A673 (cell line): ENCODE measurements around the gene ARFGEF2. TPM values are rescaled to one million over a fixed set of nuclear protein-coding genes. Genes with fewer than 3 reads are reported as not detected.

ENCODE experiments used
- BruUV-seq: library from RNA; stranded (reverse); fragments of 400-500 nt; replicated peaks from 2 replicates; lab custom pipeline; 2021; lab: Mats Ljungman, UMichigan
- CTCF ChIA-PET: fragments of 300-600 bp; sonication (Branson Sonifier 250); formaldehyde crosslinking; loops from one replicate; lab custom pipeline; 2022; ENCODE audit warnings: antibody characterized with exemption; lab: Charles Lee
- POLR2A ChIA-PET: fragments of 300-600 bp; sonication (Branson Sonifier 250); formaldehyde crosslinking; loops from one replicate; lab custom pipeline; 2022; ENCODE audit warnings: antibody characterized with exemption; ENCODE audit not compliant: low non-redundant PET; lab: Charles Lee
- DNase-seq: peaks from one replicate; pipeline ENCODE4 v3.0.0-alpha.2; 2015; ENCODE audit warnings: low spot score
- H3K27ac ChIP-seq: fragments of 200-600 bp; sonication (generic); 2 replicates; pipeline ENCODE4 v1.5.1; 2016; ENCODE audit warnings: mixed run types, low read depth, mild to moderate bottlenecking, mixed read lengths, antibody characterized with exemption, low read length; ENCODE audit not compliant: poor library complexity, severe bottlenecking
- H3K27me3 ChIP-seq: fragments of 200-600 bp; sonication (generic); replicated peaks from 2 replicates; pipeline ENCODE4 v1.6.1; 2017; ENCODE audit warnings: mixed run types, low read depth, mild to moderate bottlenecking, mixed read lengths, antibody characterized with exemption, low read length; ENCODE audit not compliant: insufficient read depth, poor library complexity
- H3K36me3 ChIP-seq: fragments of 200-600 bp; sonication (generic); 2 replicates; pipeline ENCODE4 v1.6.1; 2016; ENCODE audit warnings: mixed run types, mild to moderate bottlenecking, mixed read lengths, antibody characterized with exemption, low read length; ENCODE audit not compliant: insufficient read depth, poor library complexity, severe bottlenecking
- H3K4me1 ChIP-seq: fragments of 200-600 bp; sonication (generic); 2 replicates; pipeline ENCODE4 v1.6.1; 2017; ENCODE audit warnings: mixed run types, mild to moderate bottlenecking, mixed read lengths, antibody characterized with exemption, low read length; ENCODE audit not compliant: insufficient read depth, poor library complexity, severe bottlenecking
- H3K4me3 ChIP-seq: fragments of 200-600 bp; sonication (generic); 2 replicates; pipeline ENCODE4 v1.5.1; 2016; ENCODE audit warnings: low read depth, mixed run types, mild to moderate bottlenecking, mixed read lengths, low read length; ENCODE audit not compliant: poor library complexity, severe bottlenecking
- H3K9me3 ChIP-seq: fragments of 200-600 bp; sonication (generic); 2 replicates; pipeline ENCODE4 v1.6.1; 2016; ENCODE audit warnings: mixed run types, low read depth, mild to moderate bottlenecking, mixed read lengths, antibody characterized with exemption, low read length; ENCODE audit not compliant: poor library complexity, severe bottlenecking
- EZH2 ChIP-seq: fragments of 200-600 bp; sonication (generic); IDR thresholded peaks from 2 replicates; pipeline ENCODE4 v1.6.1; 2017; ENCODE audit warnings: borderline replicate concordance, low read depth, mild to moderate bottlenecking, mixed read lengths, antibody characterized with exemption, low read length; ENCODE audit not compliant: poor library complexity, severe bottlenecking
- intact Hi-C: fragments of 100-400 bp; cut with micrococcal nuclease; formaldehyde crosslinking; loops from one replicate; pipeline ENCODE4 v1.10.0; 2022; ENCODE audit not compliant: unreplicated experiment
- total RNA-seq: library from RNA; stranded (reverse); gene quantifications from 2 replicates; pipeline ENCODE4 v1.2.3, GENCODE V29; 2021
- TF ChIP-seq, protein P1 (sequence below): fragments of 300-800, 200-600 bp; sonication (generic); conservative IDR thresholded peaks from 2 replicates; pipeline ENCODE4 v1.5.1; 2017; ENCODE audit warnings: low read depth, mild to moderate bottlenecking, antibody characterized with exemption, low read length, moderate library complexity, mixed read lengths

Gene ARFGEF2
- total RNA-seq, 1 experiment from 2014 or later, result 26.1 TPM

DNA sequence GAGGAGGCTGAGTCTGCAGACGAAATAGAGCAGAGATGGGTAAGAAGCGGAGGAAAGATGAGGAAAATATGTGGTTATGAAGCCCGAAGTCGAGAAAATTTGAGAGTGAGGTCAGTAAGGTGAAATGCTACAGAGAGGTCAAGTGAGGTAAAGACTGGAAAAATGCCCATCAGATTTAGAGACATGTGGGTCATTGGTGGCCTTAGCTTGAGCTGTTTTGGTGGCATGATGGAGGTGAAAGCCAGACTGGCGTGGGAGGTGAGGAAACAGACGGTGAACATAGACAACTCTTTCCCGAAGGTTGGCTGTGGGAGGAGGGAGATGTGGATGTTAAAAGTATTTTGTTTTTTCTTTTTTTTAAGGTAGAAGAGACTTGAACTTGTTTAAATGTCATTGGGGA is 9.4 kb downstream of the ARFGEF2 start:
- Histone ChIP-seq H3K27ac (no peak overlapping the region), H3K36me3 (no peaks in the 10 kb centered on the region), H3K4me1 (no peaks in the 10 kb centered on the region), H3K9me3 (no peaks in the 10 kb centered on the region), H3K4me3 (no peak overlapping the region), H3K27me3 (no peaks in the 10 kb centered on the region)
- intact Hi-C loops, result no loop called here
- ChIA-PET POLR2A (no interaction called here), CTCF (no interaction called here)
- TF ChIP-seq EZH2, result no peak
- TF ChIP-seq, protein P1, sequence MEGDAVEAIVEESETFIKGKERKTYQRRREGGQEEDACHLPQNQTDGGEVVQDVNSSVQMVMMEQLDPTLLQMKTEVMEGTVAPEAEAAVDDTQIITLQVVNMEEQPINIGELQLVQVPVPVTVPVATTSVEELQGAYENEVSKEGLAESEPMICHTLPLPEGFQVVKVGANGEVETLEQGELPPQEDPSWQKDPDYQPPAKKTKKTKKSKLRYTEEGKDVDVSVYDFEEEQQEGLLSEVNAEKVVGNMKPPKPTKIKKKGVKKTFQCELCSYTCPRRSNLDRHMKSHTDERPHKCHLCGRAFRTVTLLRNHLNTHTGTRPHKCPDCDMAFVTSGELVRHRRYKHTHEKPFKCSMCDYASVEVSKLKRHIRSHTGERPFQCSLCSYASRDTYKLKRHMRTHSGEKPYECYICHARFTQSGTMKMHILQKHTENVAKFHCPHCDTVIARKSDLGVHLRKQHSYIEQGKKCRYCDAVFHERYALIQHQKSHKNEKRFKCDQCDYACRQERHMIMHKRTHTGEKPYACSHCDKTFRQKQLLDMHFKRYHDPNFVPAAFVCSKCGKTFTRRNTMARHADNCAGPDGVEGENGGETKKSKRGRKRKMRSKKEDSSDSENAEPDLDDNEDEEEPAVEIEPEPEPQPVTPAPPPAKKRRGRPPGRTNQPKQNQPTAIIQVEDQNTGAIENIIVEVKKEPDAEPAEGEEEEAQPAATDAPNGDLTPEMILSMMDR, result no peak
- BruUV-seq, result no TSS peak
- DNase-seq, result no peak

DNA sequence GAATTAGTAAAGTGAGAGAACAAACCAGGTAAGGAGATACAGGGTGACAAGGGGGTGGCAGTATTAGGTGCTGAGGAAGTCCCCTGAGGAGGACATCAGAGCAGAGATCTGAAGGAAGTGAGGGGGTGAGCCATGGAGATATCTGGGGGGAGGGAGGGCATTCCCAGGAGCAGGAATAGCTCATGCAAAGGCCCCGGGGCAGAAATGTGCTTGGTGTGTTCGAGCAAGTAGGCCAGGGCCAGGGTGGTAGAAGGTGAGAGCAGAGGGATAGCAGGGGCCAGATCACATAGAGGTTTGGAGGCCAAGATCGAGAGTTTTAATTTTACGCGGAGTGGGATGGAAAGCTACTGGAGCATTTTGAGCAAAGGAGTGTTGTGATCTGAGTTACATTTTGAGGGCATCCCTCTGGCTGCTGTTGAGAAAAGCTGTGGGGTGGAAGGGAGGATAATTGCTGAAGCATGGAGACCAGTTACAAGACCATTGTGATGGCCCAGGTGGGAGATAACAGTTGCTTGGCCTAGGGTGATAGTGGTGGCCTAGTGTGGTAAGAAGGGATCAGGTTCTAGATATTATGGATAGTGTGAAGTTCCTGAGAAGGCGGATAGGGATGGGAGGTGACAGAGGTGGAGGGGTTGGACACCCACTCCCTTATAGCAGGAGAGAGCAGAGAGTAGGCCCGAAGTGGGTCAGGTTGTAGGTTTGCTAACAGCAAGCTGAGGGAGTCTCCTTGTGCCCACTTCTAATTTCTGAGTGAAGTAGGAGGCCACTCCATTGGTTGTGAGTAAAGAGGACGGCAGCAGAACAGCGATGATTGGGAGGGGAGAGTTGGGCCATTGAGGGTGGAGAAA is 10.2 kb downstream of the ARFGEF2 start:
- POLR2A ChIA-PET, result no interaction called here
- BruUV-seq, result no TSS peak

DNA sequence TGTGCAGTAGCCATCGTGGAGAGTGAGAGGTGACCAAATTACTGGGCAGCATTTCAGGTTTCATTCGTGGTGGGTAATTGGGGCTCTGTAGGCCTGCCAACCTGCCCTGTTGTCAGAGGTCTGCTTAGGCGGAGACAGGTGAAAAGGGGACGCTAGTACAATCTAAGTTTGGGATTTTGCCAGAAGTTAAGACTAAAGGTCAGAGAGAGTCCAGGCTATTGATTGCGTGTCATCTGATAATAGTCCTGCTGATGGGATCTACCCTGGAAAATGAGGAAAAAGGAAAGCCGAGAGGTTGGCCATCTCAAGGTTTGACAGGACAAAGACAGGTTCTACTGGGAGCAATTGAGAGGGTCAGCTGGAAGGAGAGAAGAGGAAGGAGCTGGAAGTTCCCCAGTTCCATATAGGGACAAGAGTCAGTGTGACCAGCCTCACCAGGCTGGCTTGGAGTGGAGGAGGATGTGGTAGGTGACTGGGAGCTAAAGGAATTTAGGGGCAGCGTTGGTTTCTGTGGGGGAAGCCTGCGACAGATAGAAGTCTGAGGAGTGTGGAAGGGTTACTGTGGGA is 10.9 kb downstream of the ARFGEF2 start:
- Histone ChIP-seq H3K27me3 (no peaks in the 10 kb centered on the region), H3K27ac (no peak overlapping the region), H3K4me3 (no peak overlapping the region), H3K9me3 (no peaks in the 10 kb centered on the region), H3K4me1 (no peaks in the 10 kb centered on the region), H3K36me3 (no peaks in the 10 kb centered on the region)
- DNase-seq, result no peak
- no TSS peak for BruUV-seq
- POLR2A ChIA-PET, result no interaction called here
- TF ChIP-seq EZH2, result no peak
- TF ChIP-seq, protein P1, result no peak
- CTCF ChIA-PET, result no interaction called here
- intact Hi-C loops, result no loop called here

More for the DNA sequence above, 10.2 kb downstream of the ARFGEF2 start:
- no peaks in the 10 kb centered on the region for H3K9me3 ChIP-seq
- no peak for DNase-seq
- H3K27me3 ChIP-seq, result no peaks in the 10 kb centered on the region
- no peak overlapping the region for H3K27ac ChIP-seq
- no peak overlapping the region for H3K4me3 ChIP-seq
- no peaks in the 10 kb centered on the region for H3K4me1 ChIP-seq
- TF ChIP-seq, protein P1, result no peak
- TF ChIP-seq EZH2, result no peak
- CTCF ChIA-PET, result no interaction called here
- intact Hi-C loops, result no loop called here
- H3K36me3 ChIP-seq, result no peaks in the 10 kb centered on the region
